Hepatocyte (in vitro differentiated cells): ENCODE results near the gene CHD5. TPM values are rescaled to one million over a fixed set of nuclear protein-coding genes. Genes with fewer than 3 reads are reported as not detected.

Experiments used
- DNase-seq: peaks from one replicate; pipeline ENCODE4 v3.0.0-alpha.2; 2016; ENCODE audit warnings: low spot score
- H2AFZ ChIP-seq: fragments of 200-600 bp; sonication (generic); 2 replicates; pipeline ENCODE4 v1.6.0; 2016; ENCODE audit warnings: antibody characterized with exemption, mild to moderate bottlenecking
- H3K27ac ChIP-seq: fragments of 200-600 bp; sonication (generic); 2 replicates; pipeline ENCODE4 v1.5.1; 2016; ENCODE audit warnings: mild to moderate bottlenecking
- H3K27me3 ChIP-seq: fragments of 200-600 bp; sonication (generic); 2 replicates; pipeline ENCODE4 v1.6.1; 2016
- H3K36me3 ChIP-seq: fragments of 200-600 bp; sonication (generic); replicated peaks from 2 replicates; pipeline ENCODE4 v1.5.1; 2016; ENCODE audit warnings: low read depth; ENCODE audit not compliant: insufficient read depth
- H3K4me1 ChIP-seq: fragments of 200-600 bp; sonication (generic); 2 replicates; pipeline ENCODE4 v1.5.1; 2016; ENCODE audit warnings: mild to moderate bottlenecking, moderate library complexity; ENCODE audit not compliant: insufficient read depth
- H3K4me2 ChIP-seq: fragments of 200-600 bp; sonication (generic); 2 replicates; pipeline ENCODE4 v1.6.0; 2016
- H3K4me3 ChIP-seq: fragments of 200-600 bp; sonication (generic); 2 replicates; pipeline ENCODE4 v1.5.1; 2016; ENCODE audit warnings: mild to moderate bottlenecking
- H3K79me2 ChIP-seq: fragments of 200-600 bp; sonication (generic); 2 replicates; pipeline ENCODE4 v1.6.0; 2017; ENCODE audit warnings: mild to moderate bottlenecking
- H3K9me2 ChIP-seq: fragments of 200-600 bp; sonication (generic); replicated peaks from 2 replicates; pipeline ENCODE4 v1.6.0; 2017; ENCODE audit warnings: mild to moderate bottlenecking; ENCODE audit not compliant: insufficient read depth
- H3K9me3 ChIP-seq: fragments of 200-600 bp; sonication (generic); 2 replicates; pipeline ENCODE4 v1.5.1; 2016; ENCODE audit warnings: low read depth, mild to moderate bottlenecking
- H4K20me1 ChIP-seq: fragments of 200-600 bp; sonication (generic); 2 replicates; pipeline ENCODE4 v1.6.0; 2016; ENCODE audit warnings: mild to moderate bottlenecking; ENCODE audit not compliant: insufficient read depth, poor library complexity, severe bottlenecking
- CTCF ChIP-seq: fragments of 200-600 bp; sonication (generic); IDR thresholded peaks from 2 replicates; pipeline ENCODE4 v1.5.1; 2016; ENCODE audit warnings: antibody characterized with exemption, mild to moderate bottlenecking; ENCODE audit not compliant: poor library complexity
- EZH2 ChIP-seq: fragments of 200-600 bp; sonication (generic); IDR thresholded peaks from 2 replicates; pipeline ENCODE4 v1.6.1; 2016; ENCODE audit warnings: antibody characterized with exemption, mild to moderate bottlenecking, borderline replicate concordance
- EZH2phosphoT487 ChIP-seq: fragments of 200-600 bp; sonication (generic); IDR thresholded peaks from one replicate; pipeline ENCODE4 v1.6.1; 2018; ENCODE audit warnings: antibody characterized with exemption, mild to moderate bottlenecking, low read depth, moderate library complexity; ENCODE audit not compliant: unreplicated experiment, severe bottlenecking
- WGBS: methylation state at CpG from one replicate; pipeline ENCODE4 v1.1.6; 2016; ENCODE audit warnings: low lambda C conversion rate; ENCODE audit errors: missing lambda C conversion rate; 5-methylcytosine and 5-hydroxymethylcytosine counted together
- polyA plus RNA-seq: library from polyadenylated mRNA; unstranded; fragments of >200 nt; fragmentation: Nextera tagmentation; extraction: Ambion mirVana; gene quantifications from 2 replicates; pipeline ENCODE4 v1.2.1, GENCODE V29; 2016
- total RNA-seq: library from RNA; depleted of rRNA; stranded (reverse); fragments of >200 nt; gene quantifications from 2 replicates; pipeline ENCODE4 v1.2.3, GENCODE V29; 2014

CHD5 gene
- total and polyA plus RNA-seq, 2 experiments from 2014 or later = 0.13 TPM; not detected in 1

GRCh38 chr1:6087958-6088357 is 92.2 kb downstream of the CHD5 start:
- no peaks in the 10 kb centered on the region for H3K36me3 ChIP-seq
- H3K27ac ChIP-seq = no peak overlapping the region
- 97% methylated on average over 6 of the region's 6 CpGs for WGBS
- no peak overlapping the region for H3K4me3 ChIP-seq
- no peaks in the 10 kb centered on the region for H4K20me1 ChIP-seq
- no peak for DNase-seq
- H3K9me2 ChIP-seq = no peaks in the 10 kb centered on the region
- H3K9me3 ChIP-seq = no peaks in the 10 kb centered on the region
- H3K4me2 ChIP-seq = no peak overlapping the region
- no peaks in the 10 kb centered on the region for H3K4me1 ChIP-seq
- H3K27me3 ChIP-seq = no peaks in the 10 kb centered on the region
- no peak for TF ChIP-seq CTCF
- TF ChIP-seq EZH2phosphoT487 = no peak
- no peak for TF ChIP-seq EZH2
- no peaks in the 10 kb centered on the region for H3K79me2 ChIP-seq
- H2AFZ ChIP-seq = no peak overlapping the region

GRCh38 chr1:6087377-6087772 is 92.7 kb downstream of the CHD5 start:
- Histone ChIP-seq H3K27me3 (no peaks in the 10 kb centered on the region), H3K9me2 (no peaks in the 10 kb centered on the region), H2AFZ (no peak overlapping the region), H3K79me2 (no peaks in the 10 kb centered on the region), H4K20me1 (no peaks in the 10 kb centered on the region), H3K9me3 (no peaks in the 10 kb centered on the region), H3K4me1 (no peaks in the 10 kb centered on the region), H3K27ac (no peak overlapping the region), H3K36me3 (no peaks in the 10 kb centered on the region), H3K4me2 (no peak overlapping the region), H3K4me3 (no peak overlapping the region)
- TF ChIP-seq EZH2 = no peak
- TF ChIP-seq CTCF = no peak
- no peak for TF ChIP-seq EZH2phosphoT487
- no peak for DNase-seq
- 82% methylated on average over 14 of the region's 14 CpGs for WGBS

GRCh38 chr1:6086762-6087376 is 93.3 kb downstream of the CHD5 start:
- no peak overlapping the region for H3K4me3 ChIP-seq
- no peaks in the 10 kb centered on the region for H4K20me1 ChIP-seq
- no peaks in the 10 kb centered on the region for H3K9me3 ChIP-seq
- no peak for DNase-seq
- H3K36me3 ChIP-seq = no peaks in the 10 kb centered on the region
- no peak overlapping the region for H2AFZ ChIP-seq
- no peaks in the 10 kb centered on the region for H3K79me2 ChIP-seq
- no peaks in the 10 kb centered on the region for H3K27me3 ChIP-seq
- H3K27ac ChIP-seq = no peak overlapping the region
- TF ChIP-seq EZH2 (no peak), EZH2phosphoT487 (no peak), CTCF (no peak)
- H3K4me1 ChIP-seq = no peaks in the 10 kb centered on the region
- H3K9me2 ChIP-seq = no peaks in the 10 kb centered on the region
- 86% methylated on average over 11 of the region's 15 CpGs for WGBS
- H3K4me2 ChIP-seq = no peak overlapping the region
